Right lobe of liver (tissue), 6 donors: ENCODE data around the gene IFIT1B. TPM values are rescaled to one million over a fixed set of nuclear protein-coding genes. Genes with fewer than 3 reads are reported as not detected.
A peak's percentile ranks its signal among the peaks of the same experiment; 100 is the strongest.
"Not testable (repeated sequence)": the region's sequence is repeated elsewhere in the genome, so short reads cannot be mapped to it uniquely, and the experiment has no call there.

ENCODE experiments used
- ATAC-seq, 4 donors: fragments of 200-7000 bp; cut with Tn5 transposase; one replicate each; pipeline ENCODE4 v1.9.1; 2020; ENCODE audit warnings: mild to moderate bottlenecking in 4 of 4, moderate library complexity in 4 of 4
- DNase-seq, 3 donors: peaks; one replicate each; pipeline ENCODE4 v3.0.0-alpha.2; 2020
- H3K27ac ChIP-seq, 3 donors: fragments of 200-600 bp; one replicate each; pipeline ENCODE4 v1.8.0; 2022
- H3K27me3 ChIP-seq, 2 donors: fragments of 200-600 bp; one replicate each; pipeline ENCODE4 v1.8.0; 2022
- H3K36me3 ChIP-seq, 4 donors: fragments of 200-600 bp; sonication (generic) in 1 of 4; one replicate each; pipeline versions ENCODE4 v1.5.1 to v1.8.0; 2017 to 2022; ENCODE audit warnings: control low read depth in 1 of 4
- H3K4me1 ChIP-seq, 4 donors: fragments of 200-600 bp; sonication (generic) in 1 of 4; one replicate each; pipeline versions ENCODE4 v1.5.1 to v1.8.0; 2017 to 2022; ENCODE audit warnings: control low read depth in 1 of 4
- H3K4me3 ChIP-seq, 3 donors: fragments of 200-600 bp; one replicate each; pipeline ENCODE4 v1.8.0; 2022
- H3K9me3 ChIP-seq, 4 donors: fragments of 200-600 bp; sonication (generic) in 1 of 4; one replicate each; pipeline versions ENCODE4 v1.5.1 to v1.8.0; 2017 to 2022; ENCODE audit warnings: control low read depth in 1 of 4
- POLR2A ChIP-seq: fragments of 450-650 bp; IDR thresholded peaks from one replicate; pipeline ENCODE4 v1.6.1; 2017; ENCODE audit warnings: antibody characterized with exemption, mild to moderate bottlenecking
- whole genome bisulfite sequencing: methylation state at CpG from one replicate; pipeline ENCODE4 v1.1.6; 2018; ENCODE audit warnings: low coverage, low lambda C conversion rate; ENCODE audit not compliant: insufficient coverage; ENCODE audit errors: missing lambda C conversion rate; 5-methylcytosine and 5-hydroxymethylcytosine counted together
- intact Hi-C, 2 donors: fragments of 100-400 bp; cut with DNase I; formaldehyde crosslinking; loops; one replicate each; pipeline versions ENCODE4 v1.11.2 to v1.14.1; 2022
- long read RNA-seq: library from polyadenylated mRNA; unstranded; transcript quantifications from one replicate; pipeline ENCODE4 v2.0.0, GENCODE V29; 2019
- total RNA-seq, 6 experiments: library from RNA; depleted of rRNA in 2 of 6; stranded (reverse); fragments of >200 nt in 2 of 6; fragmentation: NEBNext Ultra II Directional in 3 of 6; extraction: Animal tissue kit (Norgen Biotek cat#: 25700) in 3 of 6; gene quantifications; one replicate each; pipeline versions ENCODE4 v1.1.0 to v1.2.4, GENCODE V29; 2016 to 2023
- TF ChIP-seq, protein P1 (sequence below), 4 donors: fragments of 200-600 bp in 3 of 4; fragments of 450-650 bp in 1 of 4; IDR thresholded peaks; one replicate each; pipeline versions ENCODE4 v1.5.1 to v1.8.0; 2016 to 2022; ENCODE audit warnings: antibody characterized with exemption in 4 of 4, mild to moderate bottlenecking in 2 of 4
- donor health status: DM: no; HTN: yes; CAD: no.
- donor health status: DM: no; HTN: no; CAD: no.
- donor health status: DM: no; HTN: no; CAD: no.
- donor health status: DM: no; HTN: yes; CAD: no.
- donor health status: DM: no; HTN: yes; CAD: no.

The IFIT1B gene, protein sequence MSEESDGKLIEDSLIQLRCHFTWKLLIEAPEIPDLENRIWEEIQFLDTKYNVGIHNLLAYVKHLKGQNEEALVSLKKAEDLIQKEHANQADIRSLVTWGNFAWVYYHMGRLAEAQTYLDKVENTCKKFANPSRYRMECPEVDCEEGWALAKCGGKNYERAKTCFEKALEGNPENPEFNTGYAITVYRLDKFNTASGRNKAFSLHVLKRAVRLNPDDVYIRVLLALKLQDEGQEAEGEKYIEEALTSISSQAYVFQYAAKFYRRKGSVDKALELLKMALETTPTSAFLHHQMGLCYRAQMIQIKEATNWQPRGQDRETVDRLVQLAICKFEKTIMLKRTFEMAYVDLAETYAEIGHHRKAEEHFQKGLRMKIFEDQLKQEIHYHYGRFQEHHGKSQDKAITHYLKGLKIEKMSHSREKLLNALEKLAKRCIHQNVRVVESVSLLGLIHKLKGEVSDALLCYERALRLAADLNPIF
- 1 to 10 TPM in 1 of 6 experiments, not detected in 5; 1.2 TPM for total RNA-seq
- long read RNA-seq: 0 reads

DNA sequence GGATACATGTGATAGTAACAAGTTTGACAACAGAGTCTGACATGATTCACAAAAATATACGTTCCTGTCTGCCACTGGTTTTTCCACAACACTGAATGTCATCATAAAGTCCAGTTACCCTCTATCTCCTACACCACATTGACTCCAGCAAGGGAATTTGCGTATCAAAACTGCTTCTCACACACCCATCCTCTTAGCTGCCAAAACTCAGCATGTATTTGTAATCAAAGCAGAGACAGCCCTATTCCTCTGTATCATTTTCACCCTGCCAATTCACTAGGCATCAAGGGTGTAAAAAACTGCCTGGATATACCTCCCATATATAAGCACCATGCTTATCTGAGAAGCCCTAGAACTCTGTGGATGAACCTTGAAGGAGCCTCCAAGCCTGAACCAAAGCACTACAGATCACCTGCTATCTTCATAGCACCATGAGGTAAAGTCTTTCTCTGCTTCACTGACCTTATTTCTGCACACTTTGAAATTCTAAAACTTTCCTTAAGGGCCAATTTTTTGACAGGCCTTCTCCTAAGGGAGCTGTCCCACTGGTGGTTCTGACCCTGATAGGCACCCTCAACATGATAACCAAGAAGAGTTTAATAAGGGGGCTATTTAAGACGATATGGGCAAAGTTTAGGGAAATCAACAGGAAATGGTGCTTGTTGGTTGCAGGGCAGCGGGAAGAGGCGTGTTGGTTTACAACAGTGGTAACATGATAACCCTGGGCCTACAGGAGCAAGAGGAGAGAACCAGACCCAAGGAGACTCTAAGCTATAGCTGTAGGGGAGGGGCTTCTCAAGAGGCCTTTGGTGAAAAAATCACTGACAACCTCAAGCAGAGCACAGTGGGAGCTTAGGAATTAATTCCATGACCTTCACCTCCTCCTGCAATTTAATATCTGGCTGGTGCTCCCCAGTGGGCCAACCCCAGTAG, at the start of gene IFIT1B:
Gene IFIT1B, plus strand, starts transcription at position 352 of the 933 bp plus-strand sequence. Its CDS starts 80 bp downstream, at position 432.
- intact Hi-C loops: no loop called here
- H3K36me3 ChIP-seq: no peaks in the 10 kb centered on the region
- peaks cover 0 to 26% (median 11%) of the 10 kb centered on the region in 4 donors for H3K4me1 ChIP-seq
- ATAC-seq (no peak), DNase-seq (no peak)
- WGBS: 86% methylated on average over 5 of the region's 5 CpGs
- H3K27ac ChIP-seq: no peak within 1 kb of the TSS
- no peak for TF ChIP-seq POLR2A
- TF ChIP-seq, protein P1, sequence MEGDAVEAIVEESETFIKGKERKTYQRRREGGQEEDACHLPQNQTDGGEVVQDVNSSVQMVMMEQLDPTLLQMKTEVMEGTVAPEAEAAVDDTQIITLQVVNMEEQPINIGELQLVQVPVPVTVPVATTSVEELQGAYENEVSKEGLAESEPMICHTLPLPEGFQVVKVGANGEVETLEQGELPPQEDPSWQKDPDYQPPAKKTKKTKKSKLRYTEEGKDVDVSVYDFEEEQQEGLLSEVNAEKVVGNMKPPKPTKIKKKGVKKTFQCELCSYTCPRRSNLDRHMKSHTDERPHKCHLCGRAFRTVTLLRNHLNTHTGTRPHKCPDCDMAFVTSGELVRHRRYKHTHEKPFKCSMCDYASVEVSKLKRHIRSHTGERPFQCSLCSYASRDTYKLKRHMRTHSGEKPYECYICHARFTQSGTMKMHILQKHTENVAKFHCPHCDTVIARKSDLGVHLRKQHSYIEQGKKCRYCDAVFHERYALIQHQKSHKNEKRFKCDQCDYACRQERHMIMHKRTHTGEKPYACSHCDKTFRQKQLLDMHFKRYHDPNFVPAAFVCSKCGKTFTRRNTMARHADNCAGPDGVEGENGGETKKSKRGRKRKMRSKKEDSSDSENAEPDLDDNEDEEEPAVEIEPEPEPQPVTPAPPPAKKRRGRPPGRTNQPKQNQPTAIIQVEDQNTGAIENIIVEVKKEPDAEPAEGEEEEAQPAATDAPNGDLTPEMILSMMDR (IDR thresholded peaks at IDR 0.05): no peak
- H3K27me3 ChIP-seq: no peaks in the 10 kb centered on the region
- no peaks in the 10 kb centered on the region for H3K9me3 ChIP-seq
- no peak within 1 kb of the TSS for H3K4me3 ChIP-seq

DNA sequence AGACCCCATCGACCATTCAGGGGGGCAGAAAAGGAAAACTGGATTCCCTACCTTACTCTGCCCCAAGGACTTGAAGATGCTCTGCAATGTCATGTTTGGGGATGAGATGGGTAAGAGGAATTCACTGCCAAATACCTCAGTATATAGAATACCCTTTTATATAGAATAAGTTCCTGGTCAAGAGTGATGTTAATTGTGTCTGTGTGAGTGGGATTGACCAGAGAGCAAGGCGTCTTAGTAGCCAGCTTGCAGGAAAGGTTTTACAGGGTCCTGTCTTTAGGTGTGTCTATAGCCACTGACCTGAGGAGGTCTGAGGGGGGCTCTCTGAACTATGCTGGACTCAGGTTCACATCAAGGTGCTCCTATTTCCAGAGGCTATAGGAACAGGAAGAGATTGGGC, 48.7 kb upstream of the IFIT1B start:
- TF ChIP-seq, protein P1 (IDR thresholded peaks at IDR 0.05): no peak
- no peak for TF ChIP-seq POLR2A
- Histone ChIP-seq H3K4me3 (peak overlapping the region in 1 of 3 donors; percentile 59), H3K27ac (peak overlapping the region in 2 of 3 donors; percentile 86 to 95), H3K27me3 (no peaks in the 10 kb centered on the region), H3K9me3 (no peaks in the 10 kb centered on the region), H3K4me1 (peaks cover 0 to 25% (median 6%) of the 10 kb centered on the region in 4 donors), H3K36me3 (no peaks in the 10 kb centered on the region)
- DNase-seq (no peak), ATAC-seq (no peak)
- 90% methylated on average over 2 of the region's 2 CpGs for WGBS
- intact Hi-C loops: no loop called here

DNA sequence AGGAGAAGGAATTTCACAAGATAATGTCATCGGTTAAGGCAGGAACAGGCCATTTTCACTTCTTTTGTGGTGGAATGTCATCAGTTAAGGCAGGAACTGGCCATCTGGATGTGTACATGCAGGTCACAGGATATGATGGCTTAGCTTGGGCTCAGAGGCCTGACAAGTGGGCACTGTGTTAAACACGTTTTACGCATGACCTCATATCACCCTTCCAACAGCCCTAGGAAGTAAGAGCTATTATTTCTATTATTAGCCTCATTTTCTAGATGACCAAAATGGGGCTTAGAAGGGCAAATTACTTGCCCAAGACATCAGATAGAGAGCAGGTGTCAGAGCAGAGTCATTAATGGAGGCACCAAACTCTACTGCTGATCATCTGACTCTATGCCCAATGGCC, 47.8 kb upstream of the IFIT1B start:
- H3K27me3 ChIP-seq, ATAC-seq, H3K36me3 ChIP-seq, intact Hi-C loops, H3K4me3 ChIP-seq, DNase-seq, H3K9me3 ChIP-seq: not testable (repeated sequence)
- peak overlapping the region in 2 of 3 donors; percentile 82 to 95 for H3K27ac ChIP-seq
- 58% methylated on average over 3 of the region's 3 CpGs for WGBS
- peaks cover 0 to 33% (median 9%) of the 10 kb centered on the region in 4 donors for H3K4me1 ChIP-seq

DNA sequence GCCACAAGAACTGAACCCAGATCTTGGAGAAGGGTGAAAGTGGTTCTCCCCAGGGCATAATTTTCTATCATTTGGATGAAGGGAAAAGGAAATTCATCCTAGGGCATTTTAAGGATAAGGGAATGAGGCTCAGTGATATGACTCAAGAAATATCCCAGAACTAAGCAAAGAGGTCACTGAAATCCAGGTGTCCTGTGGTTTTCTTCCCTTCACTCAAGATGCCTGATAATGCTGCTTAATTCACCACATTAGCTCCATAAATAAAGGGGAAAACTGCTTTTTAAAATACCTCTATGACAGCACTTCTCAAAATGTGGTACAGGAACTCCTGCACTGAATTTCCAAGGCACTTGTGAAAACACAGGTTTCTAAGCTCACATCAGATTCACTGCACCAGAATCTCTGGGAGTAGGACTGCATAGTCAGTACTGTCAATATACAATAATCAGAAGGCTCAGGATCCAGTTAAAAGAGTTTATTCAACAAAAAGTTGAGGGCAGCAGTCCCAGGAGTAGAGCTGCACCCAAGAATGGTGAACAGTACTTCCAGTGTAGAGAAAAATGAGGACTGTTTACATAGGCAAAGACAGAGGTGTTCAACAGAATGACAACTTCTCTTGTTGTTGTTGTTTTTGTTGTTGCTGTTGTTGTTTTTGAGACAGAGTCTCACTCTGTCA, 47.2 kb upstream of the IFIT1B start:
- Histone ChIP-seq H3K27ac (peak overlapping the region in 2 of 3 donors; percentile 82 to 95), H3K36me3 (no peaks in the 10 kb centered on the region), H3K4me3 (no peak overlapping the region), H3K27me3 (no peaks in the 10 kb centered on the region), H3K4me1 (peaks cover 0 to 35% (median 9%) of the 10 kb centered on the region in 4 donors), H3K9me3 (no peaks in the 10 kb centered on the region)
- intact Hi-C loops: no loop called here
- no peak for ATAC-seq
- TF ChIP-seq, protein P1 (IDR thresholded peaks at IDR 0.05): no peak
- TF ChIP-seq POLR2A: no peak
- no peak for DNase-seq

DNA sequence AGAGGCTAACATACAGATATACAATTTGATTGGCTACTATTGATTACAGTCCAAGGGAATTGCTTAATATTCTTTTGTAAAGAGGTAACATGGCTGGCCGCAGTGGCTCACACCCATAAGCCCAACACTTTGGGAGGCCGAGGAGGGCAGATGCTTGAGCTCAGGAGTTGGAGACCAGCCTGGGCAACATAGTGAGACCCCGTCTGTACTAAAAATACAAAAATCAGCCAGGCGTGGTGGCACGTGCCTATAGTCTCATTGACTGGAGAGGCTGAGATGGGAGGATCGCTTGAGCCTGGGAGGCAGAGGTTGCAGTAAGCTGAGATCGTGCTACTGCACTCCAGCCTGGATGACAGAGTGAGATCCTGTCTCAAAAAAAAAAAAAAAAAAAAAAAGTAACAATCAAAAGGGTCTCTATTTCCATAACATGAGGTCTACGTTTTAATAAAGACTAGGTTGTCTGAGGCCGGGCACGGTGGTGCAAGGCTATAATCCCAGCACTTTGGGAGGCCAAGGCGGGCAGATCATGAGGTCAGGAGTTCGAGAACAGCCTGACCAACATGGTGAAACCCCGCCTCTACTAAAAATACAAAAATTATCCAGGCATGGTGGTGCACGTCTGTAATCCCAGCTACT, 46.3 kb upstream of the IFIT1B start:
- H3K4me1 ChIP-seq: peaks cover 0 to 35% (median 9%) of the 10 kb centered on the region in 4 donors
- H3K4me3 ChIP-seq: peak overlapping the region in 2 of 3 donors; percentile 47 to 51
- ATAC-seq, H3K36me3 ChIP-seq, H3K27me3 ChIP-seq, H3K9me3 ChIP-seq, DNase-seq, intact Hi-C loops: not testable (repeated sequence)
- H3K27ac ChIP-seq: peak overlapping the region; percentile 80 to 95 (median 82)
- 70% methylated on average over 12 of the region's 14 CpGs for WGBS
